ENCODE measurements around the gene AQP7. TPM values are rescaled to one million over a fixed set of nuclear protein-coding genes. Genes with fewer than 3 reads are reported as not detected.
A peak's percentile ranks its signal among the peaks of the same experiment; 100 is the strongest.

The AQP7 gene
- total RNA-seq, 1 donor from 2014 or later, result 150 TPM

GRCh38 chr9:33437205-33437604 lies 34.8 kb upstream of the AQP7 start:
- TF ChIP-seq CTCF (IDR thresholded peaks at IDR 0.05; ENCODE audit: borderline replicate concordance), result no peak

GRCh38 chr9:33436445-33436844 lies 34.1 kb upstream of the AQP7 start:
- no peak for TF ChIP-seq CTCF (IDR thresholded peaks at IDR 0.05; ENCODE audit: borderline replicate concordance)
- intact Hi-C loops (cut with micrococcal nuclease), result no loop called here
- Histone ChIP-seq H3K27me3 (ENCODE audit: low read depth) (peaks cover 23% of the 10 kb centered on the region), H3K36me3 (no peaks in the 10 kb centered on the region), H3K9me3 (replicated peaks) (no peaks in the 10 kb centered on the region), H3K4me3 (no peak overlapping the region), H3K4me1 (peaks cover 40% of the 10 kb centered on the region), H3K27ac (replicated peaks) (peak overlapping the region; percentile 66)
- DNase-seq, result no peak

More at GRCh38 chr9:33437205-33437604, 34.8 kb upstream of the AQP7 start:
- no peaks in the 10 kb centered on the region for H3K36me3 ChIP-seq
- H3K27ac ChIP-seq (replicated peaks), result peak overlapping the region; percentile 66
- peaks cover 34% of the 10 kb centered on the region for H3K4me1 ChIP-seq
- no peaks in the 10 kb centered on the region for H3K9me3 ChIP-seq (replicated peaks)
- H3K4me3 ChIP-seq, result no peak overlapping the region
- peaks cover 23% of the 10 kb centered on the region for H3K27me3 ChIP-seq (ENCODE audit: low read depth)
- intact Hi-C loops (cut with micrococcal nuclease), result no loop called here
- DNase-seq, result no peak

GRCh38 chr9:33435821-33436277 lies 33.5 kb upstream of the AQP7 start:
- H3K27me3 ChIP-seq (ENCODE audit: low read depth), result peaks cover 23% of the 10 kb centered on the region
- no peaks in the 10 kb centered on the region for H3K36me3 ChIP-seq
- H3K9me3 ChIP-seq (replicated peaks), result no peaks in the 10 kb centered on the region
- peaks cover 46% of the 10 kb centered on the region for H3K4me1 ChIP-seq
- intact Hi-C loops (cut with micrococcal nuclease), result no loop called here
- no peak for DNase-seq
- peak overlapping the region; percentile 66 for H3K27ac ChIP-seq (replicated peaks)
- TF ChIP-seq CTCF (IDR thresholded peaks at IDR 0.05; ENCODE audit: borderline replicate concordance), result no peak
- no peak overlapping the region for H3K4me3 ChIP-seq

GRCh38 chr9:33434317-33435105 lies 32.1 kb upstream of the AQP7 start:
- DNase-seq, result no peak
- peaks cover 23% of the 10 kb centered on the region for H3K27me3 ChIP-seq (ENCODE audit: low read depth)
- no peaks in the 10 kb centered on the region for H3K9me3 ChIP-seq (replicated peaks)
- TF ChIP-seq CTCF (IDR thresholded peaks at IDR 0.05; ENCODE audit: borderline replicate concordance), result no peak
- H3K36me3 ChIP-seq, result no peaks in the 10 kb centered on the region
- no peak overlapping the region for H3K27ac ChIP-seq (replicated peaks)
- H3K4me1 ChIP-seq, result peaks cover 44% of the 10 kb centered on the region
- intact Hi-C loops (cut with micrococcal nuclease), result no loop called here
- H3K4me3 ChIP-seq, result no peak overlapping the region

- H3K9me3 ChIP-seq (replicated peaks), result no peaks in the 10 kb centered on the region
- TF ChIP-seq CTCF (IDR thresholded peaks at IDR 0.05; ENCODE audit: borderline replicate concordance), result no peak
These were observed 31.5 kb upstream of the AQP7 start for GRCh38 chr9:33433871-33434270.

More at GRCh38 chr9:33433871-33434270, 31.5 kb upstream of the AQP7 start:
- no peaks in the 10 kb centered on the region for H3K36me3 ChIP-seq
- H3K4me3 ChIP-seq, result no peak overlapping the region
- H3K27me3 ChIP-seq (ENCODE audit: low read depth), result peaks cover 23% of the 10 kb centered on the region
- H3K27ac ChIP-seq (replicated peaks), result no peak overlapping the region
- H3K4me1 ChIP-seq, result peaks cover 37% of the 10 kb centered on the region
- DNase-seq, result no peak
- intact Hi-C loops (cut with micrococcal nuclease), result no loop called here

All from left ventricle myocardium inferior (tissue), 1 donor.